D721Med (cell line): ENCODE results near the gene SLC5A10.

ENCODE experiments used
- DNase-seq: peaks from one replicate; pipeline ENCODE4 v3.0.0; 2011; ENCODE audit warnings: low spot score; ENCODE audit not compliant: insufficient read length
- FAIRE-seq: peaks from 2 replicates; lab custom pipeline; 2011; peaks lifted over from hg19 to GRCh38; lab: Jason Lieb, UNC
- TF ChIP-seq, protein P1 (sequence below): IDR thresholded peaks from 2 replicates; pipeline ENCODE4 v1.5.1; 2012; ENCODE audit warnings: mild to moderate bottlenecking, control low read depth; ENCODE audit not compliant: insufficient read depth; ENCODE audit errors: missing control alignments

The SLC5A10 gene

DNA sequence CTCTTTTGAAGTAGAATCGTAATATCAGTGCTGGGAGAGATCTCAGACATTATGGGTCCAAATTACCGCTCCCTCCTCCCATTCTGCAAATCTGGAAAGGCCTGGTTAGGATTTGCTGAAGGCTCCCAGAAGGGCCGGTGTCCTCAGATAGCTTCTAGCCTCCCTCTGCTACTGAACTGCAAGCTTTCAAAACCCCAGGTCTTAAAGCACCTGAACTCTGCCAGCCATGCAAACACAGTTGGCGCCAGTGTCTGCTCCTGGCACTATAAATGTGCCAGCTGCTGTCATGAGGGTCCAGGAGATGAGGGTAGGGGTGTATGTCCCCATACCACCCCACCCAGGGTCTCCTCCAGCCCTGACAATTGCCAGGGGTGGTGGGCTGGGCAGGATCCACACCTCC lies 24.2 kb downstream of the SLC5A10 start:
- no peak for DNase-seq
- TF ChIP-seq, protein P1, sequence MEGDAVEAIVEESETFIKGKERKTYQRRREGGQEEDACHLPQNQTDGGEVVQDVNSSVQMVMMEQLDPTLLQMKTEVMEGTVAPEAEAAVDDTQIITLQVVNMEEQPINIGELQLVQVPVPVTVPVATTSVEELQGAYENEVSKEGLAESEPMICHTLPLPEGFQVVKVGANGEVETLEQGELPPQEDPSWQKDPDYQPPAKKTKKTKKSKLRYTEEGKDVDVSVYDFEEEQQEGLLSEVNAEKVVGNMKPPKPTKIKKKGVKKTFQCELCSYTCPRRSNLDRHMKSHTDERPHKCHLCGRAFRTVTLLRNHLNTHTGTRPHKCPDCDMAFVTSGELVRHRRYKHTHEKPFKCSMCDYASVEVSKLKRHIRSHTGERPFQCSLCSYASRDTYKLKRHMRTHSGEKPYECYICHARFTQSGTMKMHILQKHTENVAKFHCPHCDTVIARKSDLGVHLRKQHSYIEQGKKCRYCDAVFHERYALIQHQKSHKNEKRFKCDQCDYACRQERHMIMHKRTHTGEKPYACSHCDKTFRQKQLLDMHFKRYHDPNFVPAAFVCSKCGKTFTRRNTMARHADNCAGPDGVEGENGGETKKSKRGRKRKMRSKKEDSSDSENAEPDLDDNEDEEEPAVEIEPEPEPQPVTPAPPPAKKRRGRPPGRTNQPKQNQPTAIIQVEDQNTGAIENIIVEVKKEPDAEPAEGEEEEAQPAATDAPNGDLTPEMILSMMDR, result no peak
- FAIRE-seq, result no peak

- no peak for DNase-seq
- TF ChIP-seq, protein P1, result no peak
- no peak for FAIRE-seq
Measured at GRCh38 chr17:18977021-18977420, 25.1 kb downstream of the SLC5A10 start.

DNA sequence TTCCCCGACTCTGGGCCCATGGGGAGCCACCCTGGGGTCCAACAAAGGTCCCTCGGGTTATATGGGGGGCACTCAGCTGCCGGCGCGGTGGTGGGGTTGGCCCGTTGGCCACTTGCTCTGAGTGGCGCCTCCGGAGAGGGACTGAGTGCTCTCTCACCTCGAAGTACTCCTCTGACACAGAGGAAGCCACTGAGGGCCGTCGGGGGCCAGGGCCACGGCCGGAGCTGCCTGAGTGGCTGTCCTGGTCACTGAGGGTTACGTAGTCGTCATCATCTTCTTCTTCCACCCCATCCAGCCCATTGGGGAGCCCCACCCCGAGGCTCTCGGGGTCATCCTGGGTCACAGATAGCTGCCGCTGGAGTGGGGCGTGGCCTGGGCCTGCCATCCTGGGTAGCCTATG lies 25.7 kb downstream of the SLC5A10 start:
- FAIRE-seq (no peak), DNase-seq (no peak)
- TF ChIP-seq, protein P1, result no peak

DNA sequence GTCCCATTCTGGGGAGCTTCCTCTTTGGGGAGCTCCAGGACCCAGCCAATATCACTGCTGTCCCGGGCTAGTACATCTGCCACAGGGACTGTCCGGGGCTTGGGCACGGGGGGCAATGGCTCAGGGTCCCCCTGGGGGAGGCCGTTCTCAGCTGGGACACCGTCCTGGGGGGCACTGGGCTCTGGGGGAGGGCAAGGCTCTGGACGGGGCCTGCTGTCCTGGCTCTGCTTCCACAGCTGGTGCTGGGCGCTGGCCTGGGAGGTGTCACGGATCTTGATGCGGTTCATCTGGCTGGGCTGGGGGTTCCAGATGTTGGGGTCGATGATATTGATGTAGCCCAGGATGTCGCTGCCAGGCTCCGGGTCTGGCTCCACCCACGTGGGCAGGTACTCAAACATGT lies 26.1 kb downstream of the SLC5A10 start:
- TF ChIP-seq, protein P1, result no peak
- no peak for DNase-seq
- no peak for FAIRE-seq

- no peak for DNase-seq
- TF ChIP-seq, protein P1, result no peak
- FAIRE-seq, result no peak
Measured at GRCh38 chr17:18978655-18979054, 26.7 kb downstream of the SLC5A10 start.

DNA sequence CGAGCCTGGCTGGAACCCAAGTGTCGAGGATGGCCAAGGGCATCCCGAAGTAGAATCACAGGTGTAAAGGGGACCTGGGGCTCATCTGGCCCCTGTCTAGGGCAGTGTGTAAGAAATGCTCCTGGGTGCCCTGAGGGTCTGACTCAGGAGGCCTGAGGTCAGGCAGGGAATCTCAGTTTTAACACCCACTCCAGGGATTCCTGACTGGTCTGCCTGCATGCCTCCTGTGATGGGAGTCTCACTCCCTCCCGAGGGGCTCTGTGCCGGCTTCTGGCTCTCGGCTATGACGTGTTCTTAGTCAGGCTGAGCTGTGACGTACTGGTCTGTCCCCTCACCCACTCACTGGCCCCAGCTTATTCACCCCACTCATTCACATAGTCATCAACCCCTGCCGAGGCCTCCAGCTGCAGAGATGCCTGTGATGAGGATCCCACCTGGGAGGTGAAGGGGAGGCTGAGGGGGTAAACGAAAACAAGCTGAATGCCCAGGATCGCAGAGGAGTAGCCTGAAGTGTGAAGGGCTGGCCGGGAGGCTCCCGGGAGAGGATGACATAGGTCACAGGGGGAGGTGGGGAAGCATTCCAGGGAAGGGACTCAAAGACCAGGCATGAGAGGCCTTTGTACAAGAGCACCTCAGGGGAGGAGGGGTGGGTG lies 28.8 kb downstream of the SLC5A10 start:
- TF ChIP-seq, protein P1, result no peak
- DNase-seq (no peak), FAIRE-seq (no peak)

DNA sequence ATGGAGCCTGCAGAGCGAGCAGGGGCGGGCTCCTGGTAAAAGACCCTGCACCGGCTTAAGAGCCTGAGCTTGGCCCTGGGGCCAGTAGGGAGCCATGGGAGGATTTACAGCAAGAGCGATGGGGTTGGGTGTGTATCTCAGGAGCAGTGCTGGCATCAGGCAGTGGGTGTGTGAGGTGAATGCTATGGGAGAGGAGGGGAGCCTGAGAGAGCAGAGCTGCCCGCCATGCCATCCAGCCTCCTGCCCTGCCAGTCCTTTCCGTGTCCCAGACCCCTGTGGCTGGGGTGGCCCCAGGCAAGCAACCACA lies 29.3 kb downstream of the SLC5A10 start:
- TF ChIP-seq, protein P1, result no peak
- FAIRE-seq, result no peak
- no peak for DNase-seq
